Bronchus fibroblast of lung (primary cell): ENCODE measurements around the gene ANAPC7. TPM values are rescaled to one million over a fixed set of nuclear protein-coding genes. Genes with fewer than 3 reads are reported as not detected.

Experiments used
- total RNA-seq: library from RNA; depleted of rRNA; stranded (reverse); fragments of >200 nt; gene quantifications from 2 replicates; pipeline ENCODE4 v1.2.3, GENCODE V29; 2015

The ANAPC7 gene, protein sequence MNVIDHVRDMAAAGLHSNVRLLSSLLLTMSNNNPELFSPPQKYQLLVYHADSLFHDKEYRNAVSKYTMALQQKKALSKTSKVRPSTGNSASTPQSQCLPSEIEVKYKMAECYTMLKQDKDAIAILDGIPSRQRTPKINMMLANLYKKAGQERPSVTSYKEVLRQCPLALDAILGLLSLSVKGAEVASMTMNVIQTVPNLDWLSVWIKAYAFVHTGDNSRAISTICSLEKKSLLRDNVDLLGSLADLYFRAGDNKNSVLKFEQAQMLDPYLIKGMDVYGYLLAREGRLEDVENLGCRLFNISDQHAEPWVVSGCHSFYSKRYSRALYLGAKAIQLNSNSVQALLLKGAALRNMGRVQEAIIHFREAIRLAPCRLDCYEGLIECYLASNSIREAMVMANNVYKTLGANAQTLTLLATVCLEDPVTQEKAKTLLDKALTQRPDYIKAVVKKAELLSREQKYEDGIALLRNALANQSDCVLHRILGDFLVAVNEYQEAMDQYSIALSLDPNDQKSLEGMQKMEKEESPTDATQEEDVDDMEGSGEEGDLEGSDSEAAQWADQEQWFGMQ
- 38.9 and 49.3 TPM in 2 replicates for total RNA-seq

DNA sequence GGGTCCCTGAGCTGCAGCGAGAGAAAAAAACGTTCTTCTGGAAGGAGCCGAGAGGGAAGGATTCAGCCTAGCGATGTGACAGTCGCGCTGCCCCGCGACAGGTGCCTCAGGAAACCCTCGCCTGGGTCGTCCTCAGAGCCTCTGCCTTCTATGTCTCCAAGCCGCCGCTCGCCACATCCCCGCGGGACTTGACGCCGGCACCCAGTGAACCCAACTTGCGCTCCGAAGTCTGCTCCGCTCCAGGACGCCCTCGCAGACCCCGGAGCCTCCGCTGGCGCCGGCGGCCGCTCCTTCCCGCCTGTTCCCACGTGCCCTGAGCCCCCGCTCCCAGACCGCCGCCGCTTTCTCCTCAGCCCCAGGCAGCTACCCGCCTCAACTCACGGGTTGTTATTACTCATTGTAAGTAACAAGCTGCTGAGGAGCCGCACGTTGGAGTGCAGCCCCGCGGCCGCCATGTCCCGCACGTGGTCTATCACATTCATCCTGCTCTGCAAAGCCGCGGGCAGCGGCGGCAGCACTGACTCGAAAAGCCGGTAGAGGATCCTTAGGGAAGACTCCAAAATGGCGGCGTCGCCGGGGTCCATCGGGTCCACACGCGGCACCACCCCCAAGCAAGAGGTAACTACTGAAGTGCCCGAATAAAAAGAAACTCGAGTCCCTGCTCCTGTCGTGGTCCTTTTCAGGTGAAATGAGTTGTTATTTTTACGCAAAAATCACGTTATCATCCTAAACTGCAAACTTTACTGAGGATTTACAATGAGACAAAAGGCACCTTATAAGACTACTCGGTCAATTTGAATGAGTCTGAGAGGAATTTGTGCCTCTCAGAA is at the start of gene ANAPC7:
TSS of gene ANAPC7 (minus strand) at position 563 of the 830 bp plus-strand sequence. CDS start at position 482, 81 bp downstream.

DNA sequence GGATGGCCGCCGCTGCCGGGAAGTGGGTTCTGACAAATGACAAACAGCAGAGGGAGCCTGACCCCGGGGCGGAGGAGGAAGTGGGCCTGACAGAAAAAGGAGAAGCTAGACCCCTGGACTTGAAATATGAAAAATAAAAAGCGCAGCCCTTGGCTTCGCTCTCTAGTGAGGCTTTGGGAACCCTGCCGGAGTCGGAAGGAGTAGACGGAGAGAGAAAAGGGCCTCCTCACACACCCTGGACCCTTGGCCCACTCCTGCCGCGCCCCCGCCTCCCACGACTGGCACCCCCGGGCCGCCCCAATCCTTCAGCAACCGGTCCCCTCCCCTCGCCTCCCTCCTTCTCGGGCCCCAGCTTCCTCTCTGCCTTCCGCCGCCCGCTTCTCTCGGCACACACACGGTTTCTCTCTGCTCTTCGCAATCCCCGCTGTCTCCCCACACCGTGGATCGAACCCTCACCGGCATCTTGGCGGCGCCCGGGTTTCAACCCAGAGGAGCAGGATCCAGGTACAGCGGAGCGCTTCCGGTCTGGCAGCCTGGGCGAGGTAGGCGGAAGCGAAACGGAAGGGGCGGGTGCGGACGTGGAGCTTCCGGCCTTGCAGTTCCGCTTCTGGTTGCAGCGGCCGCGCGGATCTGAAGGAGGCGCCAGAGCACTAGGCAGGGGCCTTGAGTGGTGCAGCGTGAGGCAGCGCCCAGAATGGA is 46.4 kb upstream of the ANAPC7 start, which contains the start of gene ARPC3:
TSS of gene ARPC3 (minus strand) at position 539 of the 699 bp plus-strand sequence. CDS start at position 462, 77 bp downstream.

Other genes starting within 250 kb of the ANAPC7 start
- 79.0 and 82.2 TPM in 2 replicates for gene ATP2A2, start 122.5 kb downstream of the ANAPC7 start, total RNA-seq
- gene ARPC3, start 46.6 kb upstream of the ANAPC7 start, total RNA-seq: 400 and 416 TPM in 2 replicates
- gene GPN3, start 64.5 kb upstream of the ANAPC7 start, total RNA-seq: 16.8 and 24.5 TPM in 2 replicates
- 22.0 and 26.4 TPM in 2 replicates for gene FAM216A, start 65.1 kb upstream of the ANAPC7 start, total RNA-seq
- 77.5 and 100 TPM in 2 replicates for gene VPS29, start 98.4 kb upstream of the ANAPC7 start, total RNA-seq
- gene RAD9B, start 98.6 kb upstream of the ANAPC7 start, total RNA-seq: under 0.01 and 0.15 TPM in 2 replicates
- 3.1 and 4.9 TPM in 2 replicates for gene PPTC7, start 179.6 kb upstream of the ANAPC7 start, total RNA-seq
- gene TCTN1, start 210.4 kb upstream of the ANAPC7 start, total RNA-seq: 19.2 and 19.3 TPM in 2 replicates